Mesendoderm (in vitro differentiated cells): ENCODE results near the gene RAVER1.
A peak's percentile ranks its signal among the peaks of the same experiment; 100 is the strongest.

Experiments
- DNase-seq: peaks from one replicate; pipeline ENCODE4 v3.0.0; 2013
- H2AK5ac ChIP-seq: 2 replicates; pipeline ENCODE4 v1.6.1; 2013; ENCODE audit warnings: low read length, inconsistent platforms
- H2BK120ac ChIP-seq: 2 replicates; pipeline ENCODE4 v1.6.1; 2013; ENCODE audit warnings: low read depth, mild to moderate bottlenecking, low read length, moderate library complexity, mixed read lengths
- H2BK15ac ChIP-seq: replicated peaks from 2 replicates; pipeline ENCODE4 v1.6.1; 2013; ENCODE audit warnings: low read depth, mild to moderate bottlenecking, moderate library complexity
- H2BK5ac ChIP-seq: 2 replicates; pipeline ENCODE4 v1.6.1; 2013; ENCODE audit warnings: low read length, inconsistent platforms
- H3K18ac ChIP-seq: 2 replicates; pipeline ENCODE4 v1.6.1; 2013; ENCODE audit warnings: mild to moderate bottlenecking, low read length, mixed read lengths
- H3K23ac ChIP-seq: one replicate; pipeline ENCODE4 v1.6.1; 2013; ENCODE audit warnings: low read length
- H3K27ac ChIP-seq: 2 replicates; pipeline ENCODE4 v1.5.1; 2013; ENCODE audit warnings: low read depth, mild to moderate bottlenecking, inconsistent platforms, low read length, moderate library complexity
- H3K27me3 ChIP-seq: 2 replicates; pipeline ENCODE4 v1.6.1; 2013; ENCODE audit warnings: low read length, control low read depth, mild to moderate bottlenecking, inconsistent platforms; ENCODE audit not compliant: insufficient read depth, poor library complexity
- H3K36me3 ChIP-seq: 2 replicates; pipeline ENCODE4 v1.6.1; 2013; ENCODE audit warnings: low read length, inconsistent platforms; ENCODE audit not compliant: control insufficient read depth, insufficient read depth
- H3K4ac ChIP-seq: one replicate; pipeline ENCODE4 v1.6.1; 2013; ENCODE audit warnings: low read depth, mild to moderate bottlenecking, low read length, moderate library complexity
- H3K4me1 ChIP-seq: 2 replicates; pipeline ENCODE4 v1.6.1; 2013; ENCODE audit warnings: low read depth, low read length, inconsistent platforms; ENCODE audit not compliant: control insufficient read depth
- H3K4me2 ChIP-seq: 2 replicates; pipeline ENCODE4 v1.6.1; 2013; ENCODE audit warnings: low read length
- H3K4me3 ChIP-seq: 2 replicates; pipeline ENCODE4 v1.5.1; 2013; ENCODE audit warnings: mild to moderate bottlenecking, low read length
- H3K56ac ChIP-seq: one replicate; pipeline ENCODE4 v1.6.1; 2013; ENCODE audit warnings: low read length
- H3K79me1 ChIP-seq: 2 replicates; pipeline ENCODE4 v1.6.1; 2013; ENCODE audit warnings: low read length, inconsistent platforms
- H3K79me2 ChIP-seq: 2 replicates; pipeline ENCODE4 v1.6.1; 2013; ENCODE audit warnings: mild to moderate bottlenecking, low read length; ENCODE audit not compliant: control insufficient read depth, insufficient read depth
- H3K9ac ChIP-seq: 2 replicates; pipeline ENCODE4 v1.6.1; 2013; ENCODE audit warnings: low read length, inconsistent platforms
- H4K5ac ChIP-seq: one replicate; pipeline ENCODE4 v1.6.1; 2013; ENCODE audit warnings: low read length
- H4K8ac ChIP-seq: one replicate; pipeline ENCODE4 v1.6.1; 2013; ENCODE audit warnings: low read depth, mild to moderate bottlenecking, control low read depth, low read length, moderate library complexity
- WGBS: extraction: QIAGEN DNeasy Blood & Tissue Kit; methylation state at CpG from one replicate; pipeline ENCODE4 v1.1.7; 2013; ENCODE audit warnings: low lambda C conversion rate, missing lambda C conversion rate; ENCODE audit not compliant: insufficient coverage; ENCODE audit errors: extremely low coverage; 5-methylcytosine and 5-hydroxymethylcytosine counted together

The RAVER1 gene

DNA sequence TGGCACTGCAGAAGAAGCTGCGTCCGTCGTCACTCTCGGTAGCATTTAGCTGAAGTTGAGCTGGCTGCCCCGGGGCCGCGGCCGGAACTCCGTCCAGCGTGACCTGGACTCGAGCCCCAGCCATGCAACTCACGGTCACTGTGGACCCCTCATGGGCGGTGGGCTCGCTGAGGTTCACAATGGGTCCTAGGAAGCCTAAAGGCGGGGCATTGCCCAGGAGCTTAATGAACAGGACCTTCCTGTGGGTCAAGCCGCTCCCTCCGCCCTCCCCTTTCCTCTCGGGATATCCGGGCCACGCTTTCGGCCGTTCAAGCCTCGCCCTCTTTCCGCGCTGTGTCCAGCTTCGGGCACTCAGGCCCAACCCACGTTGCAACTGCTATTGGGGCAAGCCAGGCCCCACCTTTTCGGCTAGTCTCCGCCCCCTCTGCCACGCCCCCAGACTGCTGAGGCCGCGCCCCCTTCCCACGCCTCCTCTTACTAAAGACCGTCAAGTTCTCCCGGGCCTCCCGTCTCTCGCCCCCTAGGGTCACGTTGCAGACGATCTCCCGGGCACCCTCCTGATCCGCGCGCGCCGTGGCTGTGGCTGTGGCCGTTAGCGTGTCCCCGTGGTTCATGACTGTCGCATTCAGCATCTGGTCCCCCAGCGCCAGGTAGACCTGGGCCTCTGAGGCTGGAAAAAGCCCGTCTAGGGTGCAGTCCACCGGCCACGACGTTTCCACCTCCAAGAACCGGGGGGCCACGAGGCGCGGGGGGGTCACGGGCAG is 1.4 kb upstream of the RAVER1 start:
- WGBS: no CpG with 5 or more reads among the region's 59 CpGs
- H3K79me1 ChIP-seq: peaks cover 11% of the 10 kb centered on the region
- peak overlapping the region; percentile 70 for H3K9ac ChIP-seq
- H4K5ac ChIP-seq: no peak overlapping the region
- H3K23ac ChIP-seq: no peak overlapping the region
- no peak overlapping the region for H3K27ac ChIP-seq
- H3K4me3 ChIP-seq: peak overlapping the region; percentile 25
- H2BK15ac ChIP-seq: no peak overlapping the region
- peak overlapping the region; percentile 70 for H3K4me2 ChIP-seq
- H2BK120ac ChIP-seq: no peak overlapping the region
- no peaks in the 10 kb centered on the region for H3K36me3 ChIP-seq
- peaks cover 3% of the 10 kb centered on the region for H3K4me1 ChIP-seq
- peaks cover 17% of the 10 kb centered on the region for H3K79me2 ChIP-seq
- no peak overlapping the region for H3K4ac ChIP-seq
- H3K56ac ChIP-seq: peak overlapping the region; percentile 84
- peak; percentile 92 for DNase-seq
- H3K18ac ChIP-seq: no peak overlapping the region
- no peak overlapping the region for H2BK5ac ChIP-seq
- no peak overlapping the region for H2AK5ac ChIP-seq
- H3K27me3 ChIP-seq: no peaks in the 10 kb centered on the region
- no peak overlapping the region for H4K8ac ChIP-seq

DNA sequence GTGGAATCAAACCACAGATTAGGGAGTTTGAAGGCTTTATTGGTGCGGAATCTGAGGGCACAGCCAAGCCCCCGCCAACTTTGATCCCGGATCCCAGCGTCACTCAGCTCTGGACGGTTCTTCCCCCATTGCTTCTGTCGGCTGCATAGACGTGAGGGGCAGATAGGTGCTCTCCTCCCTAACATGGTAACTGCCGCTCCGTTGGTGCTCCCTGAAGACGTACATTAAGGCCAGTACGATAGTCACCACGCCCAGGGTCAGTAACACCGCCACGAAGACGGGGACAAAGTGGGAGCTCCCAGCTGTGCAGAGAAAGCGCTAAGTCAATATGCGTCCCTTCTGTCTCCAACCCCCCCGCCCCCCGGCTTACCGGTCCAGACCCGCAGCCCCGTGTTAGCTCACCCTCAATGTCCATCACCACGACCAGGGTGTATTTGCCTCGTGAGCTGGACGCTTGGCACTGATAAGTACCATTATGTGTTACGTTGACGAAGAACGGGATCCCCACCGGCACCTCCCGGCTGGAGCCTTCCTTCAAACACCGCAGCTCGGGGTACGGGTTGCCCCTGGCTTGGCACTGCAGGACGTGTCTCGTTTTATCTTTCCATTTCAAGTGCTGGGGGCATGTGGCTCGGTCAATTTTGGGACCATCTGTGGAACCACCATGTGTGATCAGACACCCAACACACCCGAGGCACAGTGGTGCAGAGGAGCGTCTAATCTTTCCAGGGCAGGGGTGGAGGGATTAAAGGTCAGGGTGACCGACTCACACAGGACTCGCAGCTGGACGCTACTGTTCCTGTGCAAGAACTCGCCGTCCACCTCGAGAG is 644 bp upstream of the RAVER1 start:
- H3K27ac ChIP-seq: no peak overlapping the region
- H3K4me1 ChIP-seq: peaks cover 3% of the 10 kb centered on the region
- H3K4ac ChIP-seq: no peak overlapping the region
- DNase-seq: peak; percentile 24
- no peaks in the 10 kb centered on the region for H3K36me3 ChIP-seq
- H4K8ac ChIP-seq: no peak overlapping the region
- WGBS: no CpG with 5 or more reads among the region's 44 CpGs
- no peak overlapping the region for H2BK120ac ChIP-seq
- H3K4me2 ChIP-seq: peak overlapping the region; percentile 70
- H2BK5ac ChIP-seq: no peak overlapping the region
- H3K4me3 ChIP-seq: peak overlapping the region; percentile 67
- H3K23ac ChIP-seq: no peak overlapping the region
- peak overlapping the region; percentile 84 for H3K56ac ChIP-seq
- H4K5ac ChIP-seq: no peak overlapping the region
- H2BK15ac ChIP-seq: no peak overlapping the region
- peaks cover 17% of the 10 kb centered on the region for H3K79me2 ChIP-seq
- no peak overlapping the region for H3K18ac ChIP-seq
- H3K79me1 ChIP-seq: peaks cover 11% of the 10 kb centered on the region
- H3K9ac ChIP-seq: peak overlapping the region; percentile 70
- no peak overlapping the region for H2AK5ac ChIP-seq
- H3K27me3 ChIP-seq: no peaks in the 10 kb centered on the region

DNA sequence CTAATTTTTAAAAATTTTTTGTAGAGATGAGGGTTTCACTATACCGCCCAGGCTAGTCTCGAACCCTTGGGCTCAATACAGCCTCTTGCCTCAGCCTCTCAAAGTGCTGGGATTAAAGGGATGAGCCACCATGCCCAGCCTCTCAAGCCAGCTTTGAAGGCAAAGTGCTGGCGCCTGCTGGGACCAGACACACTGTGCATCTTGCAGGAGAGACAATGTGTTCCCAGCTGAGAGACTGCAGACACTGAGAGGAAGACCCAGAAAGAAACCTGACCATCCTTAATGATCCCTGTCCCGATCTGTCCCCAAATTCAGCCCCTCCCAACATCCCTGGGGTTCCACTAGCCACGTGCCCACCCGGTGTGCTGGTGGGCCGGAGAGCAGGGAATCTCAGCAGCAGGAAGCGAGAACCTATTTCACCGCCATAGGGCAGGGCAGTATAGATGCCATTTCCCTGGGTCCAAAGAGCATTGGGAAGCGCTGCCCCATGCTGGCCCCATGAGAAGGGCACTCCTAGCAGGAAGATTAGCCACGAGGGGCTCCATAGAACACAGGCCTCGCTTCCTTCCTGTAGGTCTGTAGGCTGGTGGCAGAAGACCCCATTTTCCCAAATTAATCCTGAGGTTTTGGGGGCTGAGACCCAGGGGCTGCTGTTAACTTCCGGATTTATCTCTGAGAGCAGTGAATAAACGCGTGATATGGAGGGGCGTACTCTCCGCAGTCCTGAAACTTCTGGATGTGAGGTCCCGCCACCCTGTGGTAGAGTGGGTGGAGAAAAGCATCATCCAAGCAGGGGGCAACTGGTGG is 968 bp downstream of the RAVER1 start:
- peak overlapping the region; percentile 80 for H3K9ac ChIP-seq
- H3K27me3 ChIP-seq: no peaks in the 10 kb centered on the region
- no CpG with 5 or more reads among the region's 18 CpGs for WGBS
- H3K4ac ChIP-seq: no peak overlapping the region
- H2BK15ac ChIP-seq: no peak overlapping the region
- H3K4me3 ChIP-seq: peak overlapping the region; percentile 74
- no peak overlapping the region for H2BK5ac ChIP-seq
- no peak overlapping the region for H4K5ac ChIP-seq
- no peak overlapping the region for H3K23ac ChIP-seq
- H3K4me2 ChIP-seq: peak overlapping the region; percentile 73
- peaks cover 4% of the 10 kb centered on the region for H3K36me3 ChIP-seq
- H3K4me1 ChIP-seq: peaks cover 3% of the 10 kb centered on the region
- no peak overlapping the region for H4K8ac ChIP-seq
- no peak overlapping the region for H2AK5ac ChIP-seq
- peak overlapping the region; percentile 92 for H3K56ac ChIP-seq
- no peak overlapping the region for H2BK120ac ChIP-seq
- H3K27ac ChIP-seq: no peak overlapping the region
- peaks cover 11% of the 10 kb centered on the region for H3K79me1 ChIP-seq
- H3K18ac ChIP-seq: no peak overlapping the region
- DNase-seq: no peak
- H3K79me2 ChIP-seq: peaks cover 17% of the 10 kb centered on the region

DNA sequence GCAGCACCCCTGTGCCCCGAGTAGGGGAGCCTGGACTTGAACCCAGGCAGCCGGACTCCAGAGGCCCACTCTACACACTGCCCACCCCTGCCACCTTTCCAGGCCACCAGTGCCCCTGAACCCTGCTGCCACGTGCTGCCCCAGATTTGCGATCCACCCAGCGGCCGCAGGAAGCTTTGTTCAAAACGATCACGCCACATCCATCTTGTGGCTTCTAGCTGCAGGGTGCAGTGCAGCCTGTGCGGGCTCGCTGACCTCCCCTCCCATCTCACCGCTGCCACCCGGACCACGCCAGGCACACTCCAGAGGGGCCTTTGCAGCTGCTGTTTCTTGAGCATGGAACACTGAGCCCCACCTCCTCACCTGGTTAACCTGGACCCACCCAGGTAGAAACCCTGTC is 3.8 kb downstream of the RAVER1 start:
- Histone ChIP-seq H3K27ac (no peak overlapping the region), H4K5ac (no peak overlapping the region), H4K8ac (no peak overlapping the region), H3K4me3 (no peak overlapping the region), H3K4me1 (peaks cover 3% of the 10 kb centered on the region), H3K18ac (no peak overlapping the region), H3K56ac (no peak overlapping the region), H2BK15ac (no peak overlapping the region), H3K79me1 (peaks cover 11% of the 10 kb centered on the region), H2BK120ac (no peak overlapping the region), H3K36me3 (peaks cover 7% of the 10 kb centered on the region), H2BK5ac (no peak overlapping the region), H2AK5ac (no peak overlapping the region), H3K23ac (no peak overlapping the region), H3K4ac (no peak overlapping the region), H3K79me2 (peaks cover 17% of the 10 kb centered on the region), H3K27me3 (no peaks in the 10 kb centered on the region), H3K4me2 (no peak overlapping the region), H3K9ac (no peak overlapping the region)
- no CpG with 5 or more reads among the region's 13 CpGs for WGBS
- no peak for DNase-seq

DNA sequence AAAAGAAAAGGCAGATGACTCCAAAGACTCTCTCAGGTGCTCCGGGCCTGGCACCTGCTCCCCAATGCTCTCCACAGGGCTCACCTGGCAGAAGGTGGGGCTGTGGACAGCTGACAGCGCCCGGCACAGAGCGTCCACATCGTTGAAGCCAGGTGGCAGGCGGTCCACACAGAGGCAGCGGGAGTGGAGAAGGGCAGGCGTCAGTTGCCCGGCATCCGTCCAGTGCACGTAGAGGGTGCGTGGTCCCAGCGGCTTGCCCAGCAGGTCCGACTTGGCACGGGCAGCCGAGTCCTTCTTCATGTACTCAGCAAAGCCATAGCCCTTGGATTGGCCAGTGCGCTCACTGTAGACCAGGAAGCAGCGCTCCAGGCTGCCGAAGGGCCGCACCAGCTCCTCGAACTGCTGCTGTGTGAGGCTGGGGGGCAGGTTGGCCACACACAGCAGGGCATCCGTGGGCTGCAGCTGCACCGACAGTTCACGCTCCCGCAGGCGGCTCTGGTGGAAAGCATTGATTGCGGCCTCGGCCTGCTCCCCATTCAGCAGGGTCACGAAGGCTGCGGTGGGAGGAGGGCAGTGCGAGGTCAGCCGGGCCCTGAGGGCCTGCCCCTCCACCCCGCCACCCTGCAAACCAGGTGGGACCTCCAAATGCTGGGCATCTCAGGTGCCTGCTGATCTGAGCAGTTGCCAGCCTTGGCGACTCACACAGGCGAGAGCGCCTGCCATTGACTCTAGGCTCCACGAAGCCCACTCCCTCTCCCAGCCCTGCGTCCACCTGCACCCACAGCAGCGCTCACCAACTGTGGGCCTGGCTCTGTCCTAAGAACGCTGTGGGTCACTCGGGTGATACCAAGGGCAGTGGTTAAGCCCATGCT is 4.5 kb downstream of the RAVER1 start:
- peaks cover 3% of the 10 kb centered on the region for H3K4me1 ChIP-seq
- H3K36me3 ChIP-seq: peaks cover 7% of the 10 kb centered on the region
- H4K5ac ChIP-seq: no peak overlapping the region
- H3K56ac ChIP-seq: no peak overlapping the region
- no peak overlapping the region for H2AK5ac ChIP-seq
- no peak for DNase-seq
- no peak overlapping the region for H3K9ac ChIP-seq
- H2BK120ac ChIP-seq: no peak overlapping the region
- peaks cover 17% of the 10 kb centered on the region for H3K79me2 ChIP-seq
- H3K4me2 ChIP-seq: no peak overlapping the region
- no CpG with 5 or more reads among the region's 41 CpGs for WGBS
- H4K8ac ChIP-seq: no peak overlapping the region
- H3K79me1 ChIP-seq: peaks cover 11% of the 10 kb centered on the region
- H3K18ac ChIP-seq: no peak overlapping the region
- no peak overlapping the region for H3K4me3 ChIP-seq
- H3K4ac ChIP-seq: no peak overlapping the region
- H2BK15ac ChIP-seq: no peak overlapping the region
- no peak overlapping the region for H2BK5ac ChIP-seq
- H3K27ac ChIP-seq: no peak overlapping the region
- H3K27me3 ChIP-seq: no peaks in the 10 kb centered on the region
- no peak overlapping the region for H3K23ac ChIP-seq
